Activated T-cell treated with anti-CD3 and anti-CD28 coated beads, Interleukin-2, amount 50 U/mL, for 24 hours (primary cell): Measurements from ENCODE around the gene MBOAT1.

Experiments
- DNase-seq: peaks from one replicate; pipeline ENCODE4 v3.0.0-alpha.2; 2020
- H3K27ac Mint-ChIP-seq: 2 replicates; pipeline ENCODE4 v1.8.0; 2020; ENCODE audit warnings: mild to moderate bottlenecking, mixed read lengths
- H3K27me3 Mint-ChIP-seq: 2 replicates; pipeline ENCODE4 v1.8.0; 2020; ENCODE audit warnings: mixed read lengths
- H3K36me3 Mint-ChIP-seq: 2 replicates; pipeline ENCODE4 v1.8.0; 2020; ENCODE audit warnings: low read depth, mixed read lengths
- H3K4me1 Mint-ChIP-seq: 2 replicates; pipeline ENCODE4 v1.8.0; 2020; ENCODE audit warnings: low read depth, mixed read lengths
- H3K4me3 Mint-ChIP-seq: 2 replicates; pipeline ENCODE4 v1.8.0; 2020; ENCODE audit warnings: mild to moderate bottlenecking, moderate library complexity, mixed read lengths
- H3K9me3 Mint-ChIP-seq: 2 replicates; pipeline ENCODE4 v1.8.0; 2020; ENCODE audit warnings: mixed read lengths

The MBOAT1 gene

DNA sequence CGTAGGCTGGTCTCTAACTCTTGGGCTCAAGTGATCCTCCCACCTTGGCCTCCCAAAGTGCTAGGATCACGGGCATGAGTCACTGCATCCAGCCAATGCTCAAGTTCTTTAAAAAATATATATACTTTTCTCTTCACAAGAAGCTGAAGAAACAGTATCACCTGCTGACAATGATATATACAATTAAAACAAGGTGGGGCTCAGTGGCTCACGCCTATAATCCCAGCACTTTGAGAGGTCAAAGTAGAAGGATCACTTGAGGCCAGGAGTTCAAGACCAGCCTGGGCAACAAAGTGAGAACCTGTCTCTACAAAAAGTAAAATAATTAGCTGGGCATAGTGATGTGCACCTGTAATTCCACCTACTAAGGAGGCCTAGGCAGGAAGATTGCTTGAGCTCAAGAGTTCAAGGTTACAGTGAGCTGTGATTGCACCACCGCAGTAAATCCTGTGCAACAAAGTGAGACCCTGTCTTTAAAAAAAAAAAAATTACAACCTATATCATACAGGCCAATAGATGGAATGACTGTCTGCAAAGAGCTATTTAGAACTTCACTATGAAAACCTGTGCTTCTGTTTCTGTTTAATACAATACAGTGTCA is 36.4 kb downstream of the MBOAT1 start:
- peaks cover 5% of the 10 kb centered on the region for H3K36me3 Mint-ChIP-seq
- no peaks in the 10 kb centered on the region for H3K27me3 Mint-ChIP-seq
- H3K9me3 Mint-ChIP-seq: no peaks in the 10 kb centered on the region
- H3K27ac Mint-ChIP-seq: no peak overlapping the region
- peaks cover 23% of the 10 kb centered on the region for H3K4me1 Mint-ChIP-seq
- DNase-seq: no peak
- no peak overlapping the region for H3K4me3 Mint-ChIP-seq

DNA sequence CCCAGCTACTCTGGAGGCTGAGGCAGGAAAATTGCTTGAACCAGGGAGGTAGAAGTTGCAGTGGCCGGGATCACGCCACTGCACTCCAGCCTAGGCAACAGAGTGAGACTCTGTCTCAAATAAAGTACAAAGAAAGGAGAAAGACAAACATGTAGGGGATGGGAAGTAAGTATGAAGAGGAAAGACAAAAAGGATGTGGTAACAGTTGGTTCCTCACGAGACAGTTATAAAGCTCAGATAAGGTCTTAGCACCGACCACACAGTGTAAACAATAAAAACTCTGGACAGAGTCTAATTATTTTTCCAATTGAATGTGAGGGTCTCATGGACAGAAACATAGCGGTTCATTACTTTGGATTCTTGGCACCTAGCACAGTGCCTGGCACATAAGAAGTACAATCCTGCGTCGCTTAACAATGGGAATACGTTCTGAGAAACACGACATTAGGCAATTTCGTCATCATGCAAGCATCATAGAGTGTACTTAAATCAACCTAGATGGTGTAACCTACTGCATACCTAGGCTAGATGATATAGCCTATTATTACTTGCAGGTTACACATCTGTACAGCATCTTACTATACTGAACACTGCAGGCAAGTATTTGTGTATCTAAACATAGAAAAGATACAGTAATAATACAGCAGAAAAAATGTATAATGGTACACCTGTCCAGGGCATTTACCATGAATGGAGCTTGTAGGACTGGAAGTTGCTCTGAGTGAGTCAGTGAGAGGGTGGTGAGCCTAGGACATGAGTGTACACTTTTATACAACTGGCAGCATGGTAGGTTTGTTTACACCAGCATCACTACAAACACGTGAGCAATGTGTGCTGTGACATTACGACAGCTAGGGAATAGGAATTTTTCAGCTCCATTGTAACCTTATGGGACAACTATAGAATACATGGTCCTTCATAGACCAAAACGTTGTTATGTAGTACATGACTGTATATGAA is 38.2 kb downstream of the MBOAT1 start:
- peak overlapping the region; percentile 76 for H3K27ac Mint-ChIP-seq
- peaks cover 2% of the 10 kb centered on the region for H3K36me3 Mint-ChIP-seq
- H3K27me3 Mint-ChIP-seq: no peaks in the 10 kb centered on the region
- no peak for DNase-seq
- peaks cover 26% of the 10 kb centered on the region for H3K4me1 Mint-ChIP-seq
- H3K4me3 Mint-ChIP-seq: no peak overlapping the region
- no peaks in the 10 kb centered on the region for H3K9me3 Mint-ChIP-seq

DNA sequence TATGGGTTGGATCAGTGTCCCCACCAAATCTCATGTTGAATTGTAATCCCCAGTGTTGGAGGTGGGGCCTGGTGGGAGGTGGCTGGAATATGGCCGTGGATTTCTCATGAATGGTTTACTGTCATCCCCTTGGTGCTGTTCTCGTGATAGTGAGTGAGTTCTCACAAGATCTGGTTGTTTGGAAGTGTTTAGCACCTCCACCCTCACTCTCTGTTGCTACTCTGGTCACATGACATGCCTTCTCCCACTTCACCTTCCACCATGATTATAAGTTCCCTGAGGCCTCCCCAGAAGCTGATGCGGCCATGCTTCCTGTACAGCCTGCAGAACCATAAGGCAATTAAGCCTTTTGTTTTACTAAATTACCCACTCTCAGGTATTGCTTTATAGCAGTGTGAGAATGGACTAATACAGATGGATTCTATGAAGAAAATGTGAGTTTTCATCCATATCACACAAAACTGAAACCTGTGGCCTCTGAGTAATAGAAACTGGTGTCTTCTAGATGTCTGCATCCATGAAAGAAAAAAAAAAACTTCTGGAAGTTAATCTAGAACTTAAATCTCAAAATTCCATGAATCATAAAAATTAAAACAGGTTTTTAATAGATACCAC is 39.3 kb downstream of the MBOAT1 start:
- DNase-seq: no peak
- Mint-ChIP-seq H3K27me3 (no peaks in the 10 kb centered on the region), H3K4me3 (no peak overlapping the region), H3K36me3 (peaks cover 2% of the 10 kb centered on the region), H3K9me3 (no peaks in the 10 kb centered on the region), H3K4me1 (peaks cover 26% of the 10 kb centered on the region), H3K27ac (no peak overlapping the region)

DNA sequence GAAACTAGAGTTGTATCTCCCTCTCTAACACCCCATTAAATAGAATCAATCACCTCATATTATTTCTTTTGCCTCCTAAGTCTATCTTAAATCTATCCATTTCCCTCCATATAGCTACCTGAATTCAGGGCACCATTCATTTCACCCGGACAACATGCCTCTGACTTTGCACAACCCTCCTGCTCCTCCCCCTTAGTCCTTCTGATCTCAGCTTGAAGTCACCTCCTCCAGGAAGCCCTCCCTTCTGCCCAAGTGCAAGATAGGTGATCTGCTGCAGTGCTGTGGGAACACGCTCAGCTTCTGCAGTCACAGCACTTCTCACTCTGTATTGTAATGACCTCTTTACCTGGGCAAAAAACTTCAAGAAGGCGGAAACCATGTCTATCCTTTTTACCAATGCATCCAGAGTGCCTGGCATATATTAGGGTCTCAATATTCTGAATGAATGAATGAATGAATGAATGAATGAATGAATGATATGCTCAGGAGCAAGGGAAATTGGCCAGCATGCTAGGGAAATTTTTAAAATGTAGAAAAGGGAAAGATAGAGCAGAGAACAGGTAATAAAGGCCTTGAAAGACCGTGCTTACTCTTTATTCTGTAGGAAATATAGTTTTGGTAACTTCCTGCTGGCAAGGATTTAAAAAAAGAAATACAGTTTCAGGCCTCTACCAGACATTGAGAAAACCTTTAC is 41.7 kb downstream of the MBOAT1 start:
- peaks cover 13% of the 10 kb centered on the region for H3K36me3 Mint-ChIP-seq
- no peaks in the 10 kb centered on the region for H3K27me3 Mint-ChIP-seq
- no peak overlapping the region for H3K4me3 Mint-ChIP-seq
- H3K27ac Mint-ChIP-seq: no peak overlapping the region
- peaks cover 26% of the 10 kb centered on the region for H3K4me1 Mint-ChIP-seq
- no peaks in the 10 kb centered on the region for H3K9me3 Mint-ChIP-seq
- DNase-seq: no peak

DNA sequence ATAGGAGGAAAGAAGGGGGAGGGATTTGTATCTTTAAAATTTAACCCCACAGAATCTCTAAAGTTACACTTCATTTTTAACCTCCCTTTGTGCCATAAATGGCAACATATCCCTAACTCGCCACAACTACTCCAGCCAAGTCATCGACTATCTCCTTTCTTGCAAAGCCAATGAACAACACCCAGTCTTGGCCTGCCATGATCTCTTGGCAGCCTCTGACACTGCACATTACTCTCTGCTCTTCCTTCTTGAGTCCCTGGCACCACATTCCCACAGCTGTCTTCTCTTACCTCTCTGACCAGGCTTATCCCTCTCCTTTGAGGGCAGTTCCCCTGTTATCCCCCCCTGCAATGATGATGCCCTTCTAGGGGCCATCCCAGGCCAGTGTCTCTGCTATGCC is 42.5 kb downstream of the MBOAT1 start:
- peaks cover 26% of the 10 kb centered on the region for H3K4me1 Mint-ChIP-seq
- no peak overlapping the region for H3K27ac Mint-ChIP-seq
- H3K4me3 Mint-ChIP-seq: no peak overlapping the region
- H3K36me3 Mint-ChIP-seq: peaks cover 13% of the 10 kb centered on the region
- H3K9me3 Mint-ChIP-seq: no peaks in the 10 kb centered on the region
- no peak for DNase-seq
- no peaks in the 10 kb centered on the region for H3K27me3 Mint-ChIP-seq

DNA sequence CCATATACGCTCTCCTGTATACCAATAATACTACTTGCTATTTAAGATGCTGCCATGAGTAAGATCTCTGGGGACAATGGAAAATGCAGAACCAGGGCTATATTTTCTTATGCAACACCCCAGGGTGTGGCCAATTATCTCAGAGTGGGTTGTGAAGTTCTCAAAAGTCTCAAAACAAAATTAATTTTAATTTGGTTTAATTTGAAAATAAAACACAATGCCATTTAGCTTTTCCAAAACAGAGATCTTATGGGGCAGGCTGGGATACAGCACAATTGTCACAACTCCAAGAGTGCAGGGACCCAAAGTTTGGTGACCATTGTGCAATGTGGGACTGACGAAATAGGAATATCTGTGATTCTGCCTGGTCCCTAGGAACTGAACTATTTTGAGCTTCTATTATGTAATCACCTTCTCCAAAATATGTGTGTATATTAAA is 43.1 kb downstream of the MBOAT1 start:
- Mint-ChIP-seq H3K9me3 (no peaks in the 10 kb centered on the region), H3K27me3 (no peaks in the 10 kb centered on the region), H3K36me3 (peaks cover 13% of the 10 kb centered on the region), H3K27ac (no peak overlapping the region), H3K4me3 (no peak overlapping the region), H3K4me1 (peaks cover 19% of the 10 kb centered on the region)
- DNase-seq: no peak

DNA sequence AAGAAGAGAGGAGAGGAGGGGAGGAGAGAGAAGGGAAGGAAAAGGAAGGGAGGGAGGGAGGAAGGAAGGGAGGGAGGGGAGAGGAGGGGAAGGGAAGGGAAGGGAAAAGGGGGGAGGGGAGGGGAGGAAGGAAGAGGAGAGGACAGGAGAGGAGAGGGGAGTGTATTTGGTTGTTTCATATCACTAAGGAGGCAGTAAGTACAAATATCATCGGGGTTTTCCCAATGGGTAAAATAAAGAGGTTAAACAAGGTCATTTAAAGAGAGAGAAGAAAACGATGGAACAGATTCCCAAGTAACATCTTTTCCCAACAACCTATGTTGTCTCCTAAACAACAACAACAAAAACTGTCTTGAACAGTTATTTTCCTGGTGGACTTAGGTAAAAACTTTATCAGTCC is 43.6 kb downstream of the MBOAT1 start:
- Mint-ChIP-seq H3K36me3 (peaks cover 13% of the 10 kb centered on the region), H3K27me3 (no peaks in the 10 kb centered on the region)

DNA sequence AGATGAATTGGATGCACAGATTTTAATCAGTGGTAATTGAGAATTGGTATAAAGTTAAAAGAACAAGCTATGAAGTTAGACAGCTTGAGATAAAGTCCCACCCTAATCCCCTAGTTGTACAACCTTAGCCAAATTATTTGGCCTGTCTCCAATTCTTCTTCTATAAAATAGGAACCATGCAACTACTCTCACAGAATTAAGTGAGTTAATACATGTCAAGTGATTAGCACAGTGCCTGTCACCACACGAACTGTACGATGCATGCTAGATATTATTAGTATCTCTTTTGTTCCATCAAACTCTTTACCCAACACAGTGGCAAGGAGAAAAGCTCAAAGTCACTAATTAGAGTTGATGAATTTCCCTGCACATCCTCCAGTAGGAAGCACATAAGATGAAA is 44.7 kb downstream of the MBOAT1 start:
- Mint-ChIP-seq H3K4me3 (no peak overlapping the region), H3K36me3 (peaks cover 11% of the 10 kb centered on the region), H3K9me3 (no peaks in the 10 kb centered on the region), H3K27me3 (no peaks in the 10 kb centered on the region), H3K4me1 (peaks cover 6% of the 10 kb centered on the region), H3K27ac (no peak overlapping the region)
- no peak for DNase-seq

More for the DNA sequence above, 43.6 kb downstream of the MBOAT1 start:
- H3K4me1 Mint-ChIP-seq: peaks cover 15% of the 10 kb centered on the region
- no peak overlapping the region for H3K4me3 Mint-ChIP-seq
- no peaks in the 10 kb centered on the region for H3K9me3 Mint-ChIP-seq
- DNase-seq: no peak
- H3K27ac Mint-ChIP-seq: no peak overlapping the region

DNA sequence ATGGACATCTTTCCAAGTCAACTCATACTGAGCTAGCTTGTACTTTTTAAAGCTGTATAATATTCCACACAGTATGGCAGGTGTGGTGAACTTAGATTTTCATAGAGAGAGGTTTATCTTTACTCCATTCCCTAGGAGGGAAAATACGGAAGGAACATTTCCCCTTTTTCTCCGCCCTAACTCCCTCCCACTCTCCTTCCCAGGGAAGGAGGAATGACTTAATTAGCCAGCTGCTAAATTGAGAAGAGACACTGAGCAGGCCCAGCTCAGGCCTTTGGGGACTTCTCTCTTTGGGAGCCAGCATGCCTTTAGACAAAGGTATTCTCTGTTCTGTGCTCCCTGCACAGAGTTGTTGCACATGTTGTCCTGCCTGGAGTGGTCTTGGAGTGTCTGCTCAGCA is 46.1 kb downstream of the MBOAT1 start:
- H3K27me3 Mint-ChIP-seq: no peaks in the 10 kb centered on the region
- peaks cover 11% of the 10 kb centered on the region for H3K36me3 Mint-ChIP-seq
- no peak overlapping the region for H3K4me3 Mint-ChIP-seq
- H3K9me3 Mint-ChIP-seq: no peaks in the 10 kb centered on the region
- DNase-seq: no peak
- H3K4me1 Mint-ChIP-seq: peaks cover 7% of the 10 kb centered on the region
- H3K27ac Mint-ChIP-seq: no peak overlapping the region

DNA sequence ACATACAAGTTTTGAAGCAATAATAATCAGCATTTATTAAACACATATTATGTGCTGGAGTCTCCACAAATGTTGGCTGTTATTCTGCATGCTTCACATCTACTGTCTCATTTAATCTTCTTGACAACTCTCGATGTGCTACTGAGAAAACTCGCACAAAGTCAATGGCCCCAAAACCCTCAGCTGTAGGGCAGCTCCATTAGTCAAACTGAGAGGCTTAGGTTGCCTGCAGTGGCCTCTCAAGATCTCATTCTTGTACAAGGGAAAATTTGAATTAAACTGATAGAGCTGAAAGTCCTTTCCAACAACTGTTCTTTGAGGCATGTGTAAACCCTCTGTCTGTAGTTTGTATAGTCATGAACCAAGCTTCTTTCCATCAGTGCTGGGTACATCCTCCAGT is 49.8 kb downstream of the MBOAT1 start:
- no peaks in the 10 kb centered on the region for H3K9me3 Mint-ChIP-seq
- no peak for DNase-seq
- no peak overlapping the region for H3K4me3 Mint-ChIP-seq
- peaks cover 11% of the 10 kb centered on the region for H3K36me3 Mint-ChIP-seq
- H3K27me3 Mint-ChIP-seq: no peaks in the 10 kb centered on the region
- no peak overlapping the region for H3K27ac Mint-ChIP-seq
- peaks cover 4% of the 10 kb centered on the region for H3K4me1 Mint-ChIP-seq

DNA sequence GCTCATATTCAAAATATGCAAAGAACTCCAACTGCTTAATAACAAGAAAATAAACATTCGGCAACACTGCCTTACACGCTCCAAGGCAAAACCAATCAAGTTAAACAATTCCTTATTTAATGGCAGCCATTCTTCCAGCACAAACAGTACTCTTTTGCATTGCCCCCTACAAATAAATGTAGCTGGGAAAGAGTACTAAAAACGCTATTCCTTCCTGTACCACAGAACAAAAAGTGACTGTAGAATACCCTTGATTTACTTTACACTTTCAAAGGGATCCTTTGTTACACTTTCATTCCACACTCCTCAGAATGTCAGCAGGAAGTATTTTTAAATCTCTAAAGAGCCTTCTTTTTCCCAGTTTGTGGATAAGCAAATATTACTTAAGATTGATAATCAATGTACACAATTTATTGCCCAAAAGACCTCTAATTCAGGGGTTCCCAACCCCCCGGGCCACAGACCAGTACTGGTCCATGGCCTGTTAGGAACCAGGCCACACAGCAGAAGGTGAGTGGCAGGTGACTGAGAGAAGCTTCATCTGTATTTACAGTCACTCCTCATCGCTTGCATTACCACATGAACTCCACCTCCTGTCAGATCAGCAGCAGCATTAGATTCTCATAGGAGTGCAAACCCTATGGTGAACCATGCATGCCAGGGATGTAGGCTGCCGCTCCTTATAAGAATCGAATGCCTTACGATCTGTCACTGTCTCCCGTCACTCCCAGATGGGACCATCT is 51.6 kb downstream of the MBOAT1 start:
- Mint-ChIP-seq H3K9me3 (no peaks in the 10 kb centered on the region), H3K27ac (no peak overlapping the region), H3K4me1 (peaks cover 4% of the 10 kb centered on the region), H3K36me3 (no peaks in the 10 kb centered on the region), H3K27me3 (no peaks in the 10 kb centered on the region), H3K4me3 (no peak overlapping the region)
- DNase-seq: no peak

DNA sequence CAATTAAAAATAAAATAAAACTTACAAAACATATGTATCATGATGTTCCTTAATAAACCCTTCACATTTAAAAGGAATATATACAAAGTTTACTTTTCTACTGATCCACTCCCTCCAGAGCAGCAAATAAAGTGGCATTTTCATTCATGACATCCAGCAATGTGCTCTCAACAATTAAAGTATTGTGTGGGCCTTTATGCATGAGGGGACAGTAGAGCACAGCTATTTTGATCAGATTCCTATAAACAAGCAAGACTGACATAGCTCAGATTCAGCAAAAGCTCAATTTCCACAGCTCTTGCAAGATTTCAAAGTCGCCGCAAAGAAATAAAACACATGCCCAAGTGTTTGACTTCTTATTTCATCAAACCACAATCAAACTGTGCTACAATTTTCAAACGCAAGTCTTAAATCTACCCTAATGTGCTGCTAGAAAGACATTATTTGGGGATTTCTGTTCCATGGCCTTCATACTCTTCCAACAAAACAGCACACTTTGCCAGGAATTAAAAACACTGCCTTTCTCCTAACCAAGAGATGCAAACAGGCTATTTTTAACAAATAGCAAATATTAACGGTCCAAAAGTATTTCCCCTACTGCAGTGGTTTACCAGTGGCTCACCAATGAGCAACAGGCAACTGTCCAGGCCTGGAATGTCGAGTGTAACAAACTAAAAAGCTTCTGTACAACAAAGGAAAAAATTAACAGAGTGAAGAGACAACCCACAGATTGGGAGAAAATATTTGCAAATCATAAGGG is 52.3 kb downstream of the MBOAT1 start:
- peaks cover 4% of the 10 kb centered on the region for H3K4me1 Mint-ChIP-seq
- DNase-seq: no peak
- no peak overlapping the region for H3K4me3 Mint-ChIP-seq
- no peaks in the 10 kb centered on the region for H3K9me3 Mint-ChIP-seq
- no peaks in the 10 kb centered on the region for H3K27me3 Mint-ChIP-seq
- no peaks in the 10 kb centered on the region for H3K36me3 Mint-ChIP-seq
- H3K27ac Mint-ChIP-seq: no peak overlapping the region

DNA sequence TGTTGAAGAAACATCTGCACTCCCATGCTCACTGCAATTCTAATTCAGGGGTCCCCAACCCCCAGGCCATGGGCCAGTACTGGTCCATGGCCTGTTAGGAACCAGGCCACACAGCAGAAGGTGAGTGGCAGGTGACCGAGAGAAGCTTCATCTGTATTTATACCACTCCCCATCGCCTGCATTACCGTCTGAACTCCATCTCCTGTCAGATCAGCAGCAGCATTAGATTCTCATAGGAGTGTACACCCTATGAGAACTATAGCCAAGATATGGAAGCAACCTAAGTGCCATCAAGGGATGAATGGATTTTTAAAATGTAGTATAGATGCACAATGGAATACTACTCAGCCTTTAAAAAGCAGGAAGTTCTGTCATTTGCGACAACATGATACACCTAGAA is 53.2 kb downstream of the MBOAT1 start:
- Mint-ChIP-seq H3K9me3 (no peaks in the 10 kb centered on the region), H3K36me3 (no peaks in the 10 kb centered on the region), H3K4me1 (peaks cover 4% of the 10 kb centered on the region), H3K4me3 (no peak overlapping the region), H3K27ac (no peak overlapping the region), H3K27me3 (no peaks in the 10 kb centered on the region)
- no peak for DNase-seq
